ENCODE data around the gene PPCDC. TPM values are rescaled to one million over a fixed set of nuclear protein-coding genes. Genes with fewer than 3 reads are reported as not detected.
A peak's percentile ranks its signal among the peaks of the same experiment; 100 is the strongest.

Gene PPCDC
- total RNA-seq, 1 donor from 2014 or later, result 17.2 TPM

DNA sequence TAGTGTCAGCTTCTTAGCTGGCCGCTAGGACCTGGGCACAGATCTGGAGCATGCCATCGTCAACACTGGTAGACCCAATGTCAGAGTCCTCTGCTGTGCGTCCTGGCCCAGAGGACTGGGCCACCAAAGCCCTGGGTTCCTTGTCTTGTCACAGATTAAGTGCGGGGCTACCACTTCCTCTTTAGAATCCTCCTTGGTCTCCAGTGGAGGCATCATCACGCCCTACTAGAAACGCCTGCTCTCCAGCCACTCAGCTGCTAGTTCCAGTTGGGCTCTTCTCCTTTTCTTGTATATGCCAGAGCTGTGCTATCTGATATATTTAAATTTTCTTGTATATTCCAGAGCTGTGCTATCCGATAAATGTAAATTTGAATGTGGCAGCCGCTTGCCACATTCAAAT lies 11.2 kb downstream of the PPCDC start:
- TF ChIP-seq, protein P1, sequence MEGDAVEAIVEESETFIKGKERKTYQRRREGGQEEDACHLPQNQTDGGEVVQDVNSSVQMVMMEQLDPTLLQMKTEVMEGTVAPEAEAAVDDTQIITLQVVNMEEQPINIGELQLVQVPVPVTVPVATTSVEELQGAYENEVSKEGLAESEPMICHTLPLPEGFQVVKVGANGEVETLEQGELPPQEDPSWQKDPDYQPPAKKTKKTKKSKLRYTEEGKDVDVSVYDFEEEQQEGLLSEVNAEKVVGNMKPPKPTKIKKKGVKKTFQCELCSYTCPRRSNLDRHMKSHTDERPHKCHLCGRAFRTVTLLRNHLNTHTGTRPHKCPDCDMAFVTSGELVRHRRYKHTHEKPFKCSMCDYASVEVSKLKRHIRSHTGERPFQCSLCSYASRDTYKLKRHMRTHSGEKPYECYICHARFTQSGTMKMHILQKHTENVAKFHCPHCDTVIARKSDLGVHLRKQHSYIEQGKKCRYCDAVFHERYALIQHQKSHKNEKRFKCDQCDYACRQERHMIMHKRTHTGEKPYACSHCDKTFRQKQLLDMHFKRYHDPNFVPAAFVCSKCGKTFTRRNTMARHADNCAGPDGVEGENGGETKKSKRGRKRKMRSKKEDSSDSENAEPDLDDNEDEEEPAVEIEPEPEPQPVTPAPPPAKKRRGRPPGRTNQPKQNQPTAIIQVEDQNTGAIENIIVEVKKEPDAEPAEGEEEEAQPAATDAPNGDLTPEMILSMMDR (IDR thresholded peaks at IDR 0.05; ENCODE audit: unreplicated experiment), result no peak
- no peak for DNase-seq (ENCODE audit: low spot score in 2 of 2, unreplicated experiment in 2 of 2)
- Mint-ChIP-seq H3K4me1 (peaks cover 37% of the 10 kb centered on the region), H3K27ac (no peak overlapping the region), H3K36me3 (peaks cover 12% of the 10 kb centered on the region), H3K9me3 (no peaks in the 10 kb centered on the region), H3K4me3 (no peak overlapping the region), H3K27me3 (ENCODE audit: low read depth) (no peaks in the 10 kb centered on the region)

DNA sequence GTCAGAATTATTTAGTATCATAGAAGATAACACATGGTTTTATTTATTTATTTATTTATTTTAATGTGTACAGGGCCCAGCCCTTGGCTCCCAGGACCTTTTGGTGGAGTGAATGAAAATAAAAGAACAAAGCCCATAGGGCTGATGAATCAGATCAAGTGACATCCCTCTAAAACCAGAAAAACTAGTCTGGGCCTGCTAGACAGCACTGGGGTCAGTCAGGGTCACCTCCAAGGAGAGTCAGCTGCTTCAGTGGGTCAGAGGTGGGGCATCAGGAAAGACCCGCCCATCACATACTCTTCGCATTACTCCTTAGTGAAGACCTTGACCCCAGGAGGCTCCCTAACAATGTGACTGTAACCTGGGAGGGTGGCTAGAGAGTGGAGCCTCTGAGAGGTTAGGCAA lies 12.8 kb downstream of the PPCDC start:
- DNase-seq (ENCODE audit: low spot score in 2 of 2, unreplicated experiment in 2 of 2), result no peak
- no peaks in the 10 kb centered on the region for H3K9me3 Mint-ChIP-seq

GRCh38 chr15:75037685-75038084 lies 14.3 kb downstream of the PPCDC start:
- Mint-ChIP-seq H3K36me3 (peaks cover 12% of the 10 kb centered on the region), H3K9me3 (no peaks in the 10 kb centered on the region), H3K27me3 (ENCODE audit: low read depth) (no peaks in the 10 kb centered on the region), H3K4me3 (no peak overlapping the region), H3K27ac (no peak overlapping the region), H3K4me1 (peaks cover 16% of the 10 kb centered on the region)
- TF ChIP-seq, protein P1 (IDR thresholded peaks at IDR 0.05; ENCODE audit: unreplicated experiment), result no peak
- DNase-seq (ENCODE audit: low spot score in 2 of 2, unreplicated experiment in 2 of 2), result no peak

More for the DNA sequence above, 12.8 kb downstream of the PPCDC start:
- Mint-ChIP-seq H3K4me1 (peaks cover 27% of the 10 kb centered on the region), H3K36me3 (peaks cover 12% of the 10 kb centered on the region), H3K27me3 (ENCODE audit: low read depth) (no peaks in the 10 kb centered on the region), H3K27ac (peak overlapping the region; percentile 52), H3K4me3 (no peak overlapping the region)
- TF ChIP-seq, protein P1 (IDR thresholded peaks at IDR 0.05; ENCODE audit: unreplicated experiment), result no peak

- Mint-ChIP-seq H3K4me3 (no peak overlapping the region), H3K9me3 (no peaks in the 10 kb centered on the region), H3K27me3 (ENCODE audit: low read depth) (no peaks in the 10 kb centered on the region), H3K4me1 (peaks cover 14% of the 10 kb centered on the region), H3K27ac (peak overlapping the region; percentile 28), H3K36me3 (peaks cover 12% of the 10 kb centered on the region)
- DNase-seq (ENCODE audit: low spot score in 2 of 2, unreplicated experiment in 2 of 2), result no peak
- TF ChIP-seq, protein P1 (IDR thresholded peaks at IDR 0.05; ENCODE audit: unreplicated experiment), result no peak
Observed at GRCh38 chr15:75038231-75038630, 14.8 kb downstream of the PPCDC start.

DNA sequence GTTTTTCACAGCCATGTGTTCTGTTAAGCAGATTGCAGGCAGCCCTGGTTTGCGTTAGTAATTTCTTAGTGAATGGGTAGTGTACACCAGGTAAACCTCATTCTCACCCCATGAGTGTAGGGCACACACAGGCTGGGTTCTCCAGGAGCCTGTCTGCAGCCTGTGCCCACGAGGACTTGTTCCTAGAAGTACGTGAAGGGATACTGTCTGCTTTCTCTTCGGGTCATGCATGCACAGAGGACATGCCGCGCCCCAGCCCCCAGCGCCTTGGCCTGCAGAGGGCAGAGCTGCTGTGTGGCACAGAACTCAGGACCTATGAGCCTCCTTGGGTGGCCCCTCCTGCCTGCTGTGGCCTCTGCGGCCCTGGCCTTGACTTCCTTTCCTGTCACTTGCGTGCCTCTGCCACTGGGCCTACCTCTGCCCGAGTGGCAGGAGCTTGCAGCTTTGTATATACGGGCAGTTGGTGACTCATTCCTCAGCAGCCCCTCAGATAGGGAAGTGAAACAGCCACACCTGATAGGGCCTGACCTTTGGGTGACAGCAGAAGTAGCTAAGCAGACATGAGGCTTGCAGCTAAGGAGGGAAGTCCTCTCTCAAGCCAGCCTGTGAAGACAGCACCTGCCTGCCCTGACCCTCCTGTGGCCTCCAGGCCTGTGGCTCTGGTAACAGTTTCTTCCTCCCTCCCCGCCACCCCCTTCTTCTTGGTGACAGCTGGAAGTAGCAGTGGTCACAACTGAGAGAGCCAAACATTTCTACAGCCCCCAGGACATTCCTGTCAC lies 19.5 kb downstream of the PPCDC start:
- Mint-ChIP-seq H3K27me3 (ENCODE audit: low read depth) (no peaks in the 10 kb centered on the region), H3K4me1 (peaks cover 31% of the 10 kb centered on the region), H3K36me3 (peaks cover 8% of the 10 kb centered on the region), H3K4me3 (no peak overlapping the region), H3K9me3 (no peaks in the 10 kb centered on the region), H3K27ac (peak overlapping the region; percentile 76)
- TF ChIP-seq, protein P1 (IDR thresholded peaks at IDR 0.05; ENCODE audit: unreplicated experiment), result no peak
- DNase-seq (ENCODE audit: low spot score in 2 of 2, unreplicated experiment in 2 of 2), result no peak
